C4-2B (cell line): ENCODE measurements around the gene ITIH5.

Experiments used
- CTCF ChIP-seq: fragments of 450-650 bp; conservative IDR thresholded peaks from 2 replicates; pipeline ENCODE4 v1.5.1; 2017; ENCODE audit warnings: mild to moderate bottlenecking
- ZFX ChIP-seq: fragments of 450-650 bp; IDR thresholded peaks from 2 replicates; pipeline ENCODE4 v1.6.1; 2017

DNA sequence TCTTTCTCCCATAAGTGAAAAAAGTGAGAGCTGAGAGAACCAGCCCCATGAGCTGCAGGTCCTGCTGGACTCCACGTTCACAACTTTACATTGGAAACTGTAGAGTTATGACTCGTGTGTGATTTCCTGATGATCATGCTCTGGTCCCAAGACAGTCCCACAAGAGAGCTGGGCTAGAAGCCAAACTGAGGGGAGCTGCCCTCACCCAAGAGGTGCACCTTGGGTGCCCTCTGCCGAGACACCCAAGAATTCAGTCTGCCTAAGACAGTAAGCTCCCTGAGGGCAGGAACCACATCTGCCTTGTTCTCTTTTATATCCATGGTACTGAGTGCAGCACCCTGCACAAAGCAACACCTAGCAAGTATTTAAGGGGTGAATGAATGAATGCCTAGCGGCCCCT, 143.1 kb downstream of the ITIH5 start:
- TF ChIP-seq CTCF, result no peak
- no peak for TF ChIP-seq ZFX
